HG03060 (cell line): ENCODE data around the gene IQCK.
"Not testable (repeated sequence)": the region's sequence is repeated elsewhere in the genome, so short reads cannot be mapped to it uniquely, and the experiment has no call there.

ENCODE experiments used
- ATAC-seq: cut with Tn5 transposase; IDR thresholded peaks from one replicate; pipeline ENCODE4 v1.9.1; 2021; ENCODE audit warnings: low read depth, moderate number of reproducible peaks; ENCODE audit not compliant: unreplicated experiment

The IQCK gene

GRCh38 chr16:19784183-19784736 is 66.2 kb downstream of the IQCK start:
- ATAC-seq, result no peak

GRCh38 chr16:19785081-19785480 is 67.0 kb downstream of the IQCK start:
- no peak for ATAC-seq

GRCh38 chr16:19785512-19786130 is 67.5 kb downstream of the IQCK start:
- no peak for ATAC-seq

GRCh38 chr16:19801369-19801768 is 83.3 kb downstream of the IQCK start:
- not testable (repeated sequence) for ATAC-seq

- not testable (repeated sequence) for ATAC-seq
Observed at GRCh38 chr16:19801824-19802223, 83.8 kb downstream of the IQCK start.

GRCh38 chr16:19802612-19803011 is 84.5 kb downstream of the IQCK start:
- no peak for ATAC-seq

GRCh38 chr16:19804538-19805323 is 86.7 kb downstream of the IQCK start:
- no peak for ATAC-seq

GRCh38 chr16:19805459-19806162 is 87.5 kb downstream of the IQCK start:
- no peak for ATAC-seq

- peak; percentile 65 for ATAC-seq
Observed at GRCh38 chr16:19808061-19808641, 90.1 kb downstream of the IQCK start.

GRCh38 chr16:19809121-19809635 is 91.1 kb downstream of the IQCK start:
- ATAC-seq, result no peak

- ATAC-seq, result no peak
Observed at GRCh38 chr16:19809693-19810092, 91.6 kb downstream of the IQCK start.

- ATAC-seq, result no peak
Observed at GRCh38 chr16:19810817-19811731, 93.0 kb downstream of the IQCK start.

- ATAC-seq, result no peak
Observed at GRCh38 chr16:19812986-19813385, 94.9 kb downstream of the IQCK start.

- no peak for ATAC-seq
Observed at GRCh38 chr16:19815418-19815817, 97.3 kb downstream of the IQCK start.

GRCh38 chr16:19817122-19817521 is 99.1 kb downstream of the IQCK start:
- ATAC-seq, result no peak

- ATAC-seq, result no peak
Observed at GRCh38 chr16:19817875-19818274, 99.8 kb downstream of the IQCK start.

- ATAC-seq, result no peak
Observed at GRCh38 chr16:19822533-19822932, 104.5 kb downstream of the IQCK start.

- ATAC-seq, result no peak
Observed at GRCh38 chr16:19823322-19823721, 105.3 kb downstream of the IQCK start.

- no peak for ATAC-seq
Observed at GRCh38 chr16:19824216-19824615, 106.1 kb downstream of the IQCK start.
